ENCODE data around the gene DENND2C. TPM values are rescaled to one million over a fixed set of nuclear protein-coding genes. Genes with fewer than 3 reads are reported as not detected.
"Not testable (repeated sequence)": the region's sequence is repeated elsewhere in the genome, so short reads cannot be mapped to it uniquely, and the experiment has no call there.

The DENND2C gene
- total and polyA plus RNA-seq, 3 donors from 2014 or later = 10.5 to 18.8 (median 15.0) TPM

DNA sequence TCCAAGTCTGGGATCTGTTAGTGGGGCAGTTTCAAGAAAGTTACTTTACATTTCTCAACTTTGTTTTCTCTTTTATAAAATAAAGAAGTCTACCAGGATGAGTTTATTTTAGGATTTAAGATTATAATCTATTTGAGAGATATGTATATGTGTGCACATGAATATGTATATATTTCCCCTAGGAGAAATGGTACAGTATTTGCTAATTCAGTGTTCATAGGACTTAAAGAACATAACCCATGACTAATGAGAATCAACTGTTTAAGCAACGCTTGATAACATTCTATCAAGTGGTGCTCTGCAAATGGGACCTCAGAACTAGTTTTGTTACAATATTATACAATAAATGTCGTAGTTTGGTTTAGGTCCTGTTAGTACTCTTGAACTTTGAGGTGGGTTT, 95.5 kb downstream of the DENND2C start:
- Histone ChIP-seq H3K36me3 (ENCODE audit: low read depth, missing control alignments) (no peaks in the 10 kb centered on the region), H3K4me3 (no peak overlapping the region), H3K9me3 (no peaks in the 10 kb centered on the region), H3K27ac (no peak overlapping the region), H3K27me3 (no peaks in the 10 kb centered on the region), H3K4me1 (no peaks in the 10 kb centered on the region)
- DNase-seq = no peak
- intact Hi-C loops (cut with DNase I; ENCODE audit: low total_unique reads) = no loop called here
- WGBS, 2 donors = 63 to 81% methylated on average over 2 of the region's 2 CpGs
- TF ChIP-seq, protein P1, sequence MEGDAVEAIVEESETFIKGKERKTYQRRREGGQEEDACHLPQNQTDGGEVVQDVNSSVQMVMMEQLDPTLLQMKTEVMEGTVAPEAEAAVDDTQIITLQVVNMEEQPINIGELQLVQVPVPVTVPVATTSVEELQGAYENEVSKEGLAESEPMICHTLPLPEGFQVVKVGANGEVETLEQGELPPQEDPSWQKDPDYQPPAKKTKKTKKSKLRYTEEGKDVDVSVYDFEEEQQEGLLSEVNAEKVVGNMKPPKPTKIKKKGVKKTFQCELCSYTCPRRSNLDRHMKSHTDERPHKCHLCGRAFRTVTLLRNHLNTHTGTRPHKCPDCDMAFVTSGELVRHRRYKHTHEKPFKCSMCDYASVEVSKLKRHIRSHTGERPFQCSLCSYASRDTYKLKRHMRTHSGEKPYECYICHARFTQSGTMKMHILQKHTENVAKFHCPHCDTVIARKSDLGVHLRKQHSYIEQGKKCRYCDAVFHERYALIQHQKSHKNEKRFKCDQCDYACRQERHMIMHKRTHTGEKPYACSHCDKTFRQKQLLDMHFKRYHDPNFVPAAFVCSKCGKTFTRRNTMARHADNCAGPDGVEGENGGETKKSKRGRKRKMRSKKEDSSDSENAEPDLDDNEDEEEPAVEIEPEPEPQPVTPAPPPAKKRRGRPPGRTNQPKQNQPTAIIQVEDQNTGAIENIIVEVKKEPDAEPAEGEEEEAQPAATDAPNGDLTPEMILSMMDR (IDR thresholded peaks at IDR 0.05) = no peak
- no peak for TF ChIP-seq POLR2A (IDR thresholded peaks at IDR 0.05)

DNA sequence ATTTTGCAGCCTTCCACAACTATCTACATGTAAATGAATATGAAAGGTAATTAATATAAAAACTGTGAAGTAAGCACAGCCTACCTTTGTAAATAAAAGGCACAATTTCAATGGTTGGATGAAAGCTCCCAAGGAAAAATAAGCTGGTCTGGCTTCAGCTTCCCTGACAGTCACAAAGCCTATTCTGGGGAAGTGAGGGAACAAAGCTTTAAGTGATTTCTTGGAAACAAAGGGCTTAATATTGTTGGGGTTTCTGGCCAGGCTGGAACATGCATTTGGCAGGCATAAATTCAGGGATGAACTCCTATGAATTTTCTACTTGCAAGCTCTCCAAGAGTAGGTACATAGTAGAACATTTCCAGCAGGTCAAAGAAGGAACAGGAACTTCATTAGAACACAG, 105.7 kb downstream of the DENND2C start:
- Histone ChIP-seq H3K4me1 (no peaks in the 10 kb centered on the region), H3K9me3 (no peaks in the 10 kb centered on the region), H3K27ac (no peak overlapping the region), H3K27me3 (no peaks in the 10 kb centered on the region), H3K4me3 (no peak overlapping the region), H3K36me3 (ENCODE audit: low read depth, missing control alignments) (no peaks in the 10 kb centered on the region)
- no peak for DNase-seq
- TF ChIP-seq, protein P1 (IDR thresholded peaks at IDR 0.05) = no peak
- no peak for TF ChIP-seq POLR2A (IDR thresholded peaks at IDR 0.05)
- intact Hi-C loops (cut with DNase I; ENCODE audit: low total_unique reads) = no loop called here

DNA sequence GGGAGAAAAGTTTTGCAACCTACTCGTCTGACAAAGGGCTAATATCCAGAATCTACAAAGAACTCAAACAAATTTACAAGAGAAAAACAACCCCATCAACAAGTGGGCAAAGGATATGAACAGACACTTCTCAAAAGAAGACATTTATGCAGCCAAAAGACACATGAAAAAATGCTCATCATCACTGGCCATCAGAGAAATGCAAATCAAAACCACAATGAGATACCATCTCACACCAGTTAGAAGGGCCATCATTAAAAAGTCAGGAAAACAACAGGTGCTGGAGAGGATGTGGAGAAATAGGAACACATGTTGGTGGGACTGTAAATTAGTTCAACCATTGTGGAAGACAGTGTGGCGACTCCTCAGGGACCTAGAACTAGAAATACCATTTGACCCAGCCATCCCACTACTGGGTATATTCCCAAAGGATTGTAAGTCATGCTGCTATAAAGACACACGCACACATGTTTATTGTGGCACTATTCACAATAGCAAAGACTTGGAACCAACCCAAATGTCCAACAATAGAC, 106.8 kb downstream of the DENND2C start:
- H3K9me3 ChIP-seq; H3K36me3 ChIP-seq (ENCODE audit: low read depth, missing control alignments); H3K4me3 ChIP-seq; H3K27ac ChIP-seq; intact Hi-C loops (cut with DNase I; ENCODE audit: low total_unique reads); H3K4me1 ChIP-seq; DNase-seq; H3K27me3 ChIP-seq: not testable (repeated sequence)
- WGBS, 2 donors = 91 to 98% methylated on average over 3 of the region's 3 CpGs

DNA sequence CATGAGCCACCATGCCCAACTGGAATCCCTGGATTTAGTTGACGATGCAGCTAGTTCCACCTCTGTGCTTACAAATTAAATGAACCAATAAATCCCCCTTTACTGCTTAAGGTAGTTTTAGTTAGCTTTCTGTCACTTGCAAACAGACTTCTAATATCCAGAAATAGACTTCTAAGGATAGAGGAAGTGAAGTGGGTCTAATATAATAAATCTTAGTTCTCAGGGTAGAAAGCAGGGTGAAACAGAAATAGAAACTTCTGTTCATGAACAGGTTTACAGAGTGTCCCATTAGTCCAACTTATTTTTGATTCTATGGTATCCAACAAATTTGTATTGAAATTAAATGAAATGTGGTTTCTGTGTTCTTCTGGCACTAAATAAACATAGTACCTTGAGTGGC, 108.5 kb downstream of the DENND2C start:
- no peak for TF ChIP-seq POLR2A (IDR thresholded peaks at IDR 0.05)
- TF ChIP-seq, protein P1 (IDR thresholded peaks at IDR 0.05) = no peak
- Histone ChIP-seq H3K4me1 (no peaks in the 10 kb centered on the region), H3K9me3 (no peaks in the 10 kb centered on the region), H3K4me3 (no peak overlapping the region), H3K27me3 (no peaks in the 10 kb centered on the region), H3K36me3 (ENCODE audit: low read depth, missing control alignments) (no peaks in the 10 kb centered on the region), H3K27ac (no peak overlapping the region)
- WGBS, 2 donors = 82% methylated on average over 1 of the region's 1 CpG
- no peak for DNase-seq
- intact Hi-C loops (cut with DNase I; ENCODE audit: low total_unique reads) = no loop called here

DNA sequence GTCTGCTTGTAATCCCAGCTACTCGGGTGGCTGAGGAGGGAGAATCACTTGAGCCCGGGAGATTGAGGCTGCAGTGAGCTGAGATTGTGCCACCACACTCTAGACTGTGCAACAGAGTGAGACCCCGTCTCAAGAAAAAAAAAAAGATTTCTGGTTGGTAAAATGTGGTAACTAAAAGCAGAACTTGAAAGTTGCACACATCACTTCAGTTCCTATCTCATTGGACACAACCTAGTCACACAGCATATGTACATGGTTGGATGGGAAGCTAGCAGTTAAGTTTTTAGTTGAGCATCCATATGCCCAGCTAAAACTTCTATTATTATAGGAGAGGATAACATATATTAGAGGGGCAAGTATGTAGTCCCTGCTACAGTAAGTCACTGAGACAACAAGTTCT, 110.5 kb downstream of the DENND2C start:
- TF ChIP-seq POLR2A (IDR thresholded peaks at IDR 0.05) = no peak
- TF ChIP-seq, protein P1 (IDR thresholded peaks at IDR 0.05) = no peak
- no peak overlapping the region for H3K27ac ChIP-seq
- no peaks in the 10 kb centered on the region for H3K27me3 ChIP-seq
- no peaks in the 10 kb centered on the region for H3K36me3 ChIP-seq (ENCODE audit: low read depth, missing control alignments)
- WGBS, 2 donors = 84% methylated on average over 3 of the region's 3 CpGs
- intact Hi-C loops (cut with DNase I; ENCODE audit: low total_unique reads) = no loop called here
- H3K9me3 ChIP-seq = no peaks in the 10 kb centered on the region
- H3K4me1 ChIP-seq = no peaks in the 10 kb centered on the region
- no peak for DNase-seq
- no peak overlapping the region for H3K4me3 ChIP-seq

All from testis (tissue), 3 donors.